GM03348 (cell line): ENCODE results near the gene RSPO1.

Experiments used
- DNase-seq: peaks from one replicate; pipeline ENCODE4 v3.0.0; 2012; ENCODE audit warnings: low spot score

RSPO1 gene

DNA sequence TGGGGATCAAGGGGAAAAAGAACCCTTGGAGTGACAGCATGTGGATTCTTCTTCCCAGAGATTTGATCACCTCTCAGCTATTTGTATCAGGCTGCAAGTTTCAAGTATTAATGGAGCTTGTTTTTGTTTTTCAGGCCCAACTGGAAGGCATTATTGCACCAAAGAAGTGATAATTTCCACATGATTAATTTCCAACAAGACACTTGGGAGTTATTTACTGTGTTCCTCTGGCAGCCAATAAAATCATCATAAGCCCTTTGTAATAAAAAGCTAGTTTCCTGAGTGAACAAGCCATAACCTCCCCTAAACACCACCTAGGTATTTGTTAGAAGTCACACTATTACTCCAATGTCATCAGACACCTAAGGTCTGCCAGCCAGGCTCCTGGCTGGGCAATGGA lies 69.8 kb downstream of the RSPO1 start:
- no peak for DNase-seq

DNA sequence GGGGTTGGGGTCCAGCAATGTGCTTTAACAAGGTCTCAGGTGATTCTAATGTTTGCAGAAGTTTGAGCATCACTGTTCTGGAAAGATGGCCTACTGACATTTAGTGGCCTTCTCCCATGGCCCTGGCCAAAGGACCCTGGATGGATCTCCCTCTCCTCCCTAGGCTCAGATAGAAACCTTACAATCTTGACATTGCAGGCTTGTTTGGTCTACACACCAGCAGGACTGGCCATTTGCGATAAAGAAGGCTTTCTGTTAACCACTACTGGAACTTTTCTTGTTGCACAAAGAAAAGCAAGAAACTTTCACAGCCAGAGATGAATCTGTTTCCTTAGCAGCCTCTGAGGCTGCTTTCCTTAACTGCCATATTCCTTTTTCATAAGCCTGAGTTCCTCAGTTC lies 71.7 kb downstream of the RSPO1 start:
- no peak for DNase-seq
